ENCODE results near the gene SIGLEC5.

- TF ChIP-seq CTCF (IDR thresholded peaks at IDR 0.05; ENCODE audit: low read depth, low read length, missing input control) (no peak), MAX (IDR thresholded peaks at IDR 0.05) (no peak)
Observed at GRCh38 chr19:51610576-51610975, 19.6 kb downstream of the SIGLEC5 start.
